Measurements from ENCODE around the gene ANKRD36C.
"Not testable (repeated sequence)": the region's sequence is repeated elsewhere in the genome, so short reads cannot be mapped to it uniquely, and the experiment has no call there.

- not testable (repeated sequence) for TF ChIP-seq CTCF, POLR2A (IDR thresholded peaks at IDR 0.05)
Measured at GRCh38 chr2:95834077-95835013, 157.3 kb downstream of the ANKRD36C start.
